HAP-1 (cell line): Measurements from ENCODE around the gene CHMP6.

Source experiments
- DNase-seq, 2 experiments: peaks; one replicate each; pipeline ENCODE4 v3.0.0-alpha.2; 2016 to 2020; ENCODE audit warnings: low spot score in 2 of 2
- H3K27me3 ChIP-seq: fragments of 250-450 bp; sonication (Bioruptor Pico); 2 replicates; pipeline ENCODE4 v1.5.1; 2020; ENCODE audit warnings: low read depth, mild to moderate bottlenecking, moderate library complexity
- H3K36me3 ChIP-seq: fragments of 250-450 bp; sonication (Bioruptor Pico); replicated peaks from 2 replicates; pipeline ENCODE4 v1.5.1; 2020; ENCODE audit warnings: mild to moderate bottlenecking
- H3K4me1 ChIP-seq: fragments of 250-450 bp; sonication (Bioruptor Pico); 2 replicates; pipeline ENCODE4 v1.5.1; 2020; ENCODE audit warnings: mild to moderate bottlenecking
- H3K4me3 ChIP-seq: fragments of 250-450 bp; sonication (Bioruptor Pico); 2 replicates; pipeline ENCODE4 v1.5.1; 2020; ENCODE audit warnings: mild to moderate bottlenecking, moderate library complexity
- H3K9me3 ChIP-seq: fragments of 250-450 bp; sonication (Bioruptor Pico); 2 replicates; pipeline ENCODE4 v1.5.1; 2020; ENCODE audit warnings: mild to moderate bottlenecking, moderate library complexity
- in situ Hi-C: fragments of 300-500 bp; cut with MboI; formaldehyde crosslinking; loops from 3 replicates; pipeline ENCODE4 v1.14.3; 2020; ENCODE audit warnings: low sequenced_read_pairs, inconsistent platforms, mixed read lengths

Gene CHMP6

DNA sequence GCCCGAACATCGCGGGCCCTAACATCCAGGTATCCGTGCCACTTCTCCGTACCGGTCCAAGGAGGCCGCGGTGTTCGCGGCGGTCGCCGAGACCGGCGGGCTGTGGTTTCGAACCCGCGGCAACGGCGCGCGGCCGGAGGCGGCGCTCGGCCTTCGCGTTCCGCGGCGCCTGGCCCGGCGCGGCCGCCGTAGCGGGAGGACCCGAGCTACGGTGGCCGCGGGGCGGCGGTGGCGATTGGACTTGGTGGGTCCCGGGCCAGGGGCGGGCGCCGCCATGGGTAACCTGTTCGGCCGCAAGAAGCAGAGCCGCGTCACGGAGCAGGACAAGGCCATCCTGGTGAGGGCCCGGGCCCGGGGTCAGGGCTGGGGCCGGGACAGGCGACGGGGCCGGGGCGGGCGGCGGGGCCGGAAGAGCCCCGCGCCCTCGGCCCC lies at the start of gene CHMP6:
Gene CHMP6, plus strand, starts transcription at position 197 of the 432 bp plus-strand sequence. Its CDS starts 78 bp downstream, at position 275.
- peak; percentile 52 to 79 for DNase-seq
- Histone ChIP-seq H3K4me1 (no peaks in the 10 kb centered on the region), H3K4me3 (peak within 1 kb of the TSS; percentile 53), H3K9me3 (no peaks in the 10 kb centered on the region), H3K27me3 (no peaks in the 10 kb centered on the region), H3K36me3 (peaks cover 10% of the 10 kb centered on the region; the same call in 1 of the 2 replicates)
- in situ Hi-C loops: no loop called here

DNA sequence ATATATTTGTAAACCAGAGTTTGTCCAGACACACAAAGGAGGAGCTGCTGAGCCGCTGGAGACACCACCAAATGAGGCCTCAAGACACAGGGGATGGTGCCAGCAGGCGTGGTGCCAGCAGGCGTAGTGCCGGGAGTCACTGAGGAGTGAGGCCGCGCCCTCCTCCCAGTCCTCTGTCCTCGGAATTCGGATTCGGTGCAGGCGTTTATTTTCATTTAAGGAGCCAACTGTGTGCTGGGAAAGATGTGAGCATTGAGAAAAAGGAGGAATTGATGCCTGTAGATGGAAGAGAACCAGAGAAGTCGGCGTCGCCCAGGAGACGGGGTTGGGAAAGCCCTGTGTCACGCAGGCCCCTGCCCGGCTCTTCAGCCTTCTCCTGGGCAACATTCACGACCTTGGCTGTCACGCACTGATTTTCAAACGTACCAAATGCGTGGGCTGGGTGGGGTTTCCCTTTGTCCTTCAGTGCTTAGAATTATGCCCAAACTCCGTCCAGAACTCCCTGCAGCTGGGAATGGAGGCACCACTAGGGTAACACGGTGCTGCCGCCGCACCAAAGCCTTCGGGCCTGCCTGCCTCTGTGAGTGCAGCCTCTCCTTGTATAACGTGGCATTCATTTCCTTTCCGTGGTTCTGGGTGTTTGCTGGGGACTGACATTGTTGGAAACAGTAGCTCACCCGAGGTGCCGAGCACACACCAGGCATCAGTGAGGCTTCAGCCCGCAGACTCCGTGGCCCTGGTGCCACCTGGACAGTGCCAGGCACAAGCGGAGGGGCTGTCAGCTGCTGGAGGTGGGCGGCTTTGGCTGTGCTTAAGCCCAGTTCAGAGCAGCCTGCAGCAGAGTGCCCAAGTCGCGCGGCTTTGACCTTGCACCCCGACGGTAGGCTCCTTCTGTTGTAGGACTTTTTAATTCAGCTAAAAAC lies 49.0 kb upstream of the CHMP6 start:
- Histone ChIP-seq H3K36me3 (peaks cover 11% of the 10 kb centered on the region), H3K9me3 (no peaks in the 10 kb centered on the region), H3K4me3 (no peak overlapping the region), H3K4me1 (no peaks in the 10 kb centered on the region), H3K27me3 (no peaks in the 10 kb centered on the region)
- in situ Hi-C loops: no loop called here
- DNase-seq: no peak

DNA sequence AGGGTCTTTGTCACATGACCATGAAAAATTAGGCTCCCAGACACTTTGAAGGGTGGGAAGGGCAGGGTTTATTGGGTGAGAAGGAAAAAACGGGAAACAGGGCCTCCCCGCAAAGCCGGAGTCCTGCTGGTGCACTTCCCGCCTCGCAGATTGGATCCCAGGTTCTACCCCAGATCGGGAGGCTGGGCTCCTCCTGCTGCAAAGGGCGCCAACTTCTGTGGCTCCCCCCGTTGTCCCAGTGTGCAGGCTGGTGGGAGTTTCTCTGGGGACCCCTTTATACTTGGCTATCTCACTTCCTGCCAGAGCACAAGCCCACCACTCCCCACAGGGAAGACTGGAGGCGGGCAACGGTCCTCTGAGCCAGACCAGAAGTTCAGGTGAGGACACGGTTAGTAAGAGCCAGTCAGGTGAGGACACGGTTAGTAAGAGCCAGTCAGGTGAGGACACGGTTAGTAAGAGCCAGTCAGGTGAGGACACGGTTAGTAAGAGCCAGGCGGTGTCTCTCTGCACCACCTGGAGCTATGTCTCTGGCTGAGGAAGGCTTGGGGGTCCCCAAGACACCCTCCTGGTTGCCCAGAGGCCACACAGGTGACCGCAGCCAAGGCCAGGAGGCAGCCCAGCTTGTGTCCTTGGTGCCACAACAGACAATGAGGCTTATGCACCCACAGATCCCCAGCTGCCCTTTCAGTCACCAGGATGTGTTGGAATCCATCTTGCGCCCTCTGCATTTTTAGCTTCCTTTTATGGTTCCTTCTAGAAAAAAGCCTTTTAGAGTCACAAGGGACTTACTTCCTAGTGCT lies 48.1 kb upstream of the CHMP6 start:
- H3K4me1 ChIP-seq: no peaks in the 10 kb centered on the region
- in situ Hi-C loops: no loop called here
- no peaks in the 10 kb centered on the region for H3K9me3 ChIP-seq
- no peak overlapping the region for H3K4me3 ChIP-seq
- H3K27me3 ChIP-seq: no peaks in the 10 kb centered on the region
- DNase-seq: no peak
- H3K36me3 ChIP-seq: peaks cover 11% of the 10 kb centered on the region

DNA sequence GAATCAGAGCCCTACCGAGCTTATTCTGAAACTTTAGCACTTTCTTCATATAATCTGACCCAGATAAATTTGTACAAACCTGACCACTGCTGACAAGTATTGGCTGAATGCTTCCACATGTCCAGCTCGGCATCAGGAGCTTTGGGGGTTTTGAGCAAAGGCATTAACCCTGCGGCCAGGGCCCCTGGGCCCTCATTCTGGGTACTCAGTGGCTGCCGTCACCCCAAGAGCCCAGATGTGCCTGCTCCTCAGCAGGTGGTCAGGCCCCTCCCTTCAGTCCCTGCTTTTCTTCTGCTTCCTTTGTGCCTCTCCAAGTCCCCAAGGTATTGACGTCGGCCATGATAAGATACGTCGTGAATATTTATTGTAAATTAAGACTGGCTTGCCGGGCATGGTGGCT lies 47.3 kb upstream of the CHMP6 start:
- in situ Hi-C loops: no loop called here
- no peaks in the 10 kb centered on the region for H3K4me1 ChIP-seq
- H3K36me3 ChIP-seq: peaks cover 11% of the 10 kb centered on the region
- no peaks in the 10 kb centered on the region for H3K27me3 ChIP-seq
- no peak for DNase-seq
- no peak overlapping the region for H3K4me3 ChIP-seq
- no peaks in the 10 kb centered on the region for H3K9me3 ChIP-seq

DNA sequence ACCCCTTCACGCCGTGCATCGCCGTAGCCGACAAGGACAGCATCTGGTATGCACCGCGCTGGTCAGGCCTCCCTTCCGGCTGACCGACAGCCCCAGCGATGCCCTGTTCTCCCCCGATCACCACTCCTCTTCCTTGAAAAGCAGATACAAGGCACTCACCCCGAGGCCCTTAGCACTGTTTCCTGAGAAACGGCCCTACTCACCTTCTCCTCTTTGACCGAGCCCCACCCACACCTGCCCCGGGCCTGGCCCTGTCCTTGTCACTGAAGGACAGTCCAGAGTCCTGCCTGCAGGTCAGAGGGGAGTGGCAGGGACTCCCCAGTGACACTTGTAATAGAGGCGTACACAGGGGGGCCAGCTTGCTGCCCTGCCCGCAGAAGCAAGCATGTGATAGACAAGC lies 45.9 kb upstream of the CHMP6 start:
- H3K27me3 ChIP-seq: no peaks in the 10 kb centered on the region
- H3K4me3 ChIP-seq: no peak overlapping the region
- DNase-seq: no peak
- H3K9me3 ChIP-seq: no peaks in the 10 kb centered on the region
- peaks cover 11% of the 10 kb centered on the region for H3K36me3 ChIP-seq
- H3K4me1 ChIP-seq: no peaks in the 10 kb centered on the region
- in situ Hi-C loops: no loop called here

DNA sequence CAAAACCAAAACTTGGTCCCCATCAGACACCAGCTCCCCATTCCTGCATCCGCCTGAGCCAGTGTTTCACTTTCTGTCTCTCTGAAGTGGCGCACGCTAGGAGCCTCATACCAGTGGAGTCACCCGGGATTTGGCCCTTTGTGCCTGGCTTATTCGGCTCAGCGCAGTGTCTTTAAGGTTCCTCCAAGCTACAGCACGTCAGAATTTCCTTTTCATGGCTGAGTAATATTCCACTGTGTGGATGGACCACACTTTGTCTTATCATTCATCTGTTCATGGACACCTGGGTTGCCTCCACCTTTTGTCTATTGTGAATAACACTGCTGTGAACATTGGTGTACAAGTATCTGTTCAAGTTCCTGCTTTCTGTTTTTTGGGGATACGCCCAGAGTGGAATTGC lies 45.2 kb upstream of the CHMP6 start:
- peaks cover 11% of the 10 kb centered on the region for H3K36me3 ChIP-seq
- no peak overlapping the region for H3K4me3 ChIP-seq
- in situ Hi-C loops: no loop called here
- H3K9me3 ChIP-seq: no peaks in the 10 kb centered on the region
- DNase-seq: no peak
- H3K4me1 ChIP-seq: no peaks in the 10 kb centered on the region
- no peaks in the 10 kb centered on the region for H3K27me3 ChIP-seq

DNA sequence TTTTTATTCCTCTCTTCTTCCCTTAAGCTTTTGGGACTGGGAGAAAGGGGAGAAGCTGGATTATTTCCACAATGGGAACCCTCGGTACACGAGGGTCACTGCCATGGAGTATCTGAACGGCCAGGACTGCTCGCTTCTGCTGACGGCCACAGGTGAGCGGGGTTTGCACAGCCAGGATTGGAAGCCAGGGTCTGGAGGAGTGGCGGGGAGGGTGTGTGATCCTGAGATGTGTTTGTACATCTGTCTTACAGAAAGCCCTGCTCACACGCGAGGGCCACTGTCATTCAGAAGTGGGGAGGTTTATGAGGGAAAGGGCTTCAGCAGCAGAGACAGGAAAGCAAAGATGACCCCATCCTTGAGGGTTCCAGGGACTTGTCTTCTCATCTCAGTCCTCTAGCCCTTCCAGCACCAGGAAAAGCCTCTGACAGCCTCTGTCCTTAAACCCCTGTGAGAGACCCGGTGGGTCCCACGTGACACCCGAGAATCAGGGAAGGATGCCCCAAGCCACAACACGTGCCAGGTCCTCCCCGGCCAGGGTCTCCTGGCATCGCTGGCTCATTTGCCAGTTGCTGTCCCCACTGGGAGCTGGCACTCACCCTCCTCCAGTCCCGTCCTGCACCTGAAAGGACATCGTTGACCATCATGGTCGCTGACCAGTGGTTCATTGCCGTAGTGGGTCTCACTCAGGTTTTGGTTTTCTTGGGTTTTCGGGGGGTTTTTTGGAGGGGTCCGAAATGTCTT lies 44.3 kb upstream of the CHMP6 start:
- no peak for DNase-seq
- Histone ChIP-seq H3K4me3 (no peak overlapping the region), H3K27me3 (no peaks in the 10 kb centered on the region), H3K36me3 (peaks cover 11% of the 10 kb centered on the region), H3K4me1 (no peaks in the 10 kb centered on the region), H3K9me3 (no peaks in the 10 kb centered on the region)
- in situ Hi-C loops: no loop called here

DNA sequence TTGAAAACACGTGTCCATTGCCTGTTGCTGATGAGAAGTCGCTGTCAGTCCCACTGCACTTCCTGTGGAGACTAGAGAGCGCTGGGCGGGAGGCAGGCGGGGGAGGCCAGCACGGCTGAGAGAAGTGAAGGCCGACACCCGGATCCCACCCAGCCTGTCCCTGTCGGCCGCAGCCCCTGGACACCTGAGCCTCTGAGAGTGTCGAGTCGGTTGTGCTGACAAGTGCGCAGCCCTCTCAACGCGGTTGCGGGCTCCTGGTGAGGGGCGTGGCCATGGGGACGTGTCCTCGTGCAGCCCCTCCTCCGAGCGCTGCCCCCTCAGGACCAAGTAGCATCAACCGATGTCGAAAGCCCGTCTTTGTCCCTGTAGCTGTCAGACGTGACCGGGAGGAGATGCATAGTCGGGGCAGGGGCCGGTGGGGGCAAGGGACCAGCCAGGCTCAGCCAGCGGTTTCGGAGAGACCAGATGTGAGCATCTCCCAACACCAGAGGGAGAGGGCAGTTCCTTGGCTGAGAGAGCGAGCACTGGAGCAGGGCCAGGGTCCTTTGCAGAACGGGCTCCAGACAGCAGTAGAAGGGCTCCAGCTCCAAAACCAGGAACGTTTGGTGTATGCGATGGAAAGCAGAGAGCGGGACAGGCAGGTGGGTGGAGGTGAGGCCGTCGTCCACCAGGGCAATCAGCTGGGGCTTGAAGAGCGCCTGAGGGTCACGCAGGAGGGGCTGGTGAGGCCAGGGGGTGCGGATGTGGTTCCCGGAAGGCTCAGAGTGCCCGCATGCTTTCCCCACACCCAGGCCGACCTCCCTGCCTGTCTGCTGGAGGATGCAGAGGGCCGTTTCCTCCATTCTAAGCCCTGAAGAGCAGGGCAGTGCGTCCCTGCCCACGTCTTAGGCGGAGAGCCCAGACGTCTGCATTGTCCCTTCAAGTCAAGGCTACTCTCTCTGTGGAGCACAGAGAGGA lies 43.3 kb upstream of the CHMP6 start:
- no peak overlapping the region for H3K4me3 ChIP-seq
- H3K27me3 ChIP-seq: no peaks in the 10 kb centered on the region
- peaks cover 11% of the 10 kb centered on the region for H3K36me3 ChIP-seq
- no peaks in the 10 kb centered on the region for H3K9me3 ChIP-seq
- in situ Hi-C loops: no loop called here
- DNase-seq: no peak
- H3K4me1 ChIP-seq: no peaks in the 10 kb centered on the region

DNA sequence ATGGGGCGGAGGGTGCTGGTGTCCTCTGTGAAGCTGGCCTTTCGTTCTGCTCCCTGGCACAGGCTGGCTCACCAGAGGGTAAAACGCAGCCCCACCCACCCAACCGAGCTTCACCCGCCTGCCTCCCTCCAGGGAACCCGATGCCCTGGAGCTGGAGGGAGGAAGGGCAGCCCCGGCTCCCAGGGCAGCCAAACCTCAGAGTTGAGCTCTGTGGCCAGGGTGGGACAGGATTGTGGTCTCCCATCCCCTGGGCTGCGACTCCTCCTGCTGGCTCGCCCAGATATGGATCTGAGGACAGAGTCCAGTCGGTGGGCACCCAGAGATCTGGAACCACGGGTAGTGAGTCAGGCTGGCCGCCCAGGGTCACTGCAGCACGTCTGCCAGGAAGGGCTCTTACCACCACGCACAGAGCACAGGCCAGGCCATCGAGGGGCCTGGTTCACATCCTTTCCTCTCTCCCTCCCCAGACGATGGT lies 42.6 kb upstream of the CHMP6 start:
- in situ Hi-C loops: no loop called here
- Histone ChIP-seq H3K4me3 (no peak overlapping the region), H3K9me3 (no peaks in the 10 kb centered on the region), H3K4me1 (no peaks in the 10 kb centered on the region), H3K36me3 (peaks cover 11% of the 10 kb centered on the region), H3K27me3 (no peaks in the 10 kb centered on the region)
- DNase-seq: no peak

DNA sequence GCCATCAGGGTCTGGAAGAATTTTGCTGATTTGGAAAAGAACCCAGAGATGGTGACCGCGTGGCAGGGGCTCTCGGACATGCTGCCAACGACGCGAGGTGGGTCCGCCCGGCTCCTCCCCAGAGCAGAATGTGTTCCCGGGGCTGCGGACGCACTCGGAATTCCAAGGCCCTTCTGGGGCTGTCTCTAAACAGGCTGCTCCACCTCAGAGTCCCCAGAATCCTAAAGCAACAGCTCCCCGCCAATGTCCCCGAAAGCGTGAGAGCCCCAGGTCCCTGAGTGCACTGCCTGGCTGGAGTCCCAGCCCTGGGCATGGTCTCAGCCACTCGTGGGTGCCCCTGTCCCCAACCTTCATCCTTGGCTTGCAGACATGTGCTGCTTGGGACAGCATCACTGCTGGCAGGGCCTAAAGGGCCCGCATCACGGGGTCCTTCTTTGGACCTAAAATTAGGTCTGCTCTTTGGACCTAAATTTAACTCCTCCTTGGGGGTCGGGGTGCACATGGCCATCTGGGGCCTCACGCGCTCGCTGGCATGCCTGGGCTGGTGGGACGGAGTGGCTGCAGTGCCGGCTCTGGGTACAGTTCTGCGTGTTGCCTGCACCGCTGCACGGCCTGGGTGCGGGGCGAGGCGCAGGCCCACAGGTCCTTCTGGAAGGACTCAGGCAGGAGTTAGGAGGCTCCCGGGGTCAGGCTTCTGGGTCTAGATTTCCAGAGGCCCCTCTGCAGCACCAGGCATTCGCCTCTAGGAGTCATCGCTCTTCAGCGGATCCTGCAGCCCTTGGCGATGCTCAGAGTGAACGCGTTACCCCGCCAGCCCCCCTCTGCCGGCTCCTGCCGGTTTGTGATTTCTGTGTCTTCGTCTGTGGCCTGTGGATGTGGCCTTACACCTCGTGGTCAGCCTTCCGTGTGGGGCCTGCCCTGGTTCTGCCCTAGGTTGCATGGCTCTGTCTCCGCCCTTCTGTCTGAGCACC lies 41.9 kb upstream of the CHMP6 start:
- DNase-seq: no peak
- Histone ChIP-seq H3K4me3 (no peak overlapping the region), H3K4me1 (no peaks in the 10 kb centered on the region), H3K9me3 (no peaks in the 10 kb centered on the region), H3K36me3 (peaks cover 11% of the 10 kb centered on the region), H3K27me3 (no peaks in the 10 kb centered on the region)
- in situ Hi-C loops: no loop called here

DNA sequence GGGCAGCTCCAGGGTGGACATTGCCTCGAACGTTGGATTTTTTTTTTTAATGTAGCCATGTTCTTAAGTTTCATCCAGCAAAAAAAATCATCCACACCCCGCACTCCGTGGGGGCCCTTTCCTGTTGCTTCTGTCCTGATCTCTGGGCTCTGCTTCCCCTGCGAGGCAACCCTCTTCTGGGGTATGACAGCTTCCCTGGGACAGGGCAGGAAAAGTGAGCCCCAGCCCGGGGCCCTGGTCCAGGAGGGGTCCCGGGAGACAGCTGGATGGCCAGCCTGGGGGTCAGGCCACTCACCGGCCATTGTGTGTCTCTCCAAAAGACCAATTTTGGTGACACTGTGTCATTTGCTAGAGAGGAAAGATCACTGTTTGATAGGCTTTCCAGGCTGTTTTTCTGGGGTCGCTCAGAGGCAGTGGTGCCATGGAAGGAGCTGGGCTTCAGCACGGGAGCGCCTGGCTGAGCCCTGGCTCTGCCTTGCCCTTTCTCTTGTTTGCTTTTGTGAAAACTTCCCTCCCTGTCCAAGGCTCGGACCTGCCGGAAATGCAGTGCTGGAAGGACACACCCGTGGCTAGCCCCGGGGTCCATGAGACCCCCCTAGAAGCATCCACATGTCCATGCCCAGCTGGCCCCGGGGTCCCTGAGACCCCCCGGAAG lies 41.0 kb upstream of the CHMP6 start:
- in situ Hi-C loops: no loop called here
- Histone ChIP-seq H3K27me3 (no peaks in the 10 kb centered on the region), H3K4me1 (peaks cover 2% of the 10 kb centered on the region; the same call in 1 of the 2 replicates), H3K9me3 (no peaks in the 10 kb centered on the region), H3K4me3 (no peak overlapping the region), H3K36me3 (peaks cover 11% of the 10 kb centered on the region)
- DNase-seq: no peak
